GM21529 (cell line): Measurements from ENCODE around the gene CAMK1D.
"Not testable (repeated sequence)": the region's sequence is repeated elsewhere in the genome, so short reads cannot be mapped to it uniquely, and the experiment has no call there.

Experiments used
- ATAC-seq: cut with Tn5 transposase; IDR thresholded peaks from one replicate; pipeline ENCODE4 v1.9.1; 2021; ENCODE audit not compliant: unreplicated experiment

Gene CAMK1D

DNA sequence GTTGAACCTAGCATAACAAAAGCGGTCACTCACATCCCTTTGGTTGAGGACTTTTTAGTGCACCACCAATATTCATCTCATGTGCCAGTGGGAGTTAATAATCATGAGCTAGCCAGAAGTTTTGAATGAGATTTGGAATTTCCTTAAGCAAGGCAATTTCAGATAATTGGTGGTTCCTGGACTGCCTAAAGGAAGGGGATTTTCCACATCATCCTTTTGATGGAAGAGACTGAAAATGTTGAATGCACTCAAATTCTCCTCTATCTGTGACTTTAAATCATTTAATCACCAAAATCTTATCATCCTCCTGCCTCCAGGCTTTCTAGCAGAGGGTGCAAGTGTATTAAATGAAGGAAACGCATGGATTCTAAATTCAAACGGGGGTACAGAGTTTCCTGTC is 391.5 kb downstream of the CAMK1D start:
- ATAC-seq, result no peak

DNA sequence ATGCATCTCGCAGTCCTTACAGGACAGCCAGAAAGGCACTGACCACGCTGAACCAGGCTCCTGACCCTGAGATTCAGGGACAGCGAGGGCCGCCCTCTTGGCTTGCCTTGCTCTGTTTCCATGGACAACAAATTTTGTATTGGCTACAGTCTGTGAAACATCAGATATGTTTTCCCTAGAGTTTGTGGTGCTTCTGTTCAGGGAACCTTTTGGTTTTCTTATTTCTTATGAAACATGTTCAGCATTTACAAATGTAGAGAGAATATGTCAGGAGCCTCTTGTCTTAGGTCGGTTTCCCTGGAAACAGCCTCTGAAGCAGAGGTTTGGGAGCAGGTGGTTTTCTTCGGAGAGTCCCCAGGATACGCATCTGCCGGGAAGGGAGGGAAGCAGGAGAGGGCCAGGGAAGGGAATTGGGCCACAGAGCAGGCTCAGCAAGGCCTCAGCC is 392.0 kb downstream of the CAMK1D start:
- ATAC-seq, result no peak

DNA sequence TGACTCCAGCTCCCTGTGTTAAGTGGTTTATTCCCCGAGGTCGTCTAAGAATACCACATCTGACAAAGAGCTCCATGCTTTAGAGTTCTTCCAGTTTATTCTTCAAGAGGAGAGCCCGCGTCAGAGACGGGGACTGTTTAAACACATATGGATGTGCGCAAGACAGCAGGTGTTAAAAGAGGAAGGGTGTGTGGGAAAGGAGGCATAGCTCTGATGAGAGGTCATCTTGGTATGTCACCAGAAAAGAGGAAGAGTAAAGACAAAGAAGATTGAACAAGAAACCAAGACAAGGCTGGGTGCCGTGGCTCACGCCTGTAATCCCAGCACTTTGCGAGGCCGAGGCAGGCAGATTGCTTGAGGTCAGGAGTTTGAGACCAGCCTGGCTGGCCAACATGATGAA is 393.4 kb downstream of the CAMK1D start:
- ATAC-seq, result no peak

DNA sequence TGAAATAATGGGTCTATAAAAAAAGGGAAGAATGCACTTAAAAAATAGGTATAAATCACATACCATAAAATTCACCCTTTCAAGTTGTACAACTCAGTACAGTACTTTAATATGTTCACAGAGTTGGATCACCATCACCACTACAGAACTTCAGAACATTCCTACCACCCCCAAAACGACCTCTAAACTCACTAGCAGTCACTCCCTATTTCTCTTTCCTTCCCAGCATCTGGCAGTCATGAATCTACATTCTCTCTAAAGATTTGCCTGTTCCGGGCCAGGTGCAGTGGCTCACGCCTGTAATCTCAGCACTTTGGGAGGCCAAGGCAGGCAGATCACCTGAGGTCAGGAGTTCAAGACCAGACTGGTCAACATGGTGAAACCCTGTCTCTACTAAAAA is 394.1 kb downstream of the CAMK1D start:
- not testable (repeated sequence) for ATAC-seq

DNA sequence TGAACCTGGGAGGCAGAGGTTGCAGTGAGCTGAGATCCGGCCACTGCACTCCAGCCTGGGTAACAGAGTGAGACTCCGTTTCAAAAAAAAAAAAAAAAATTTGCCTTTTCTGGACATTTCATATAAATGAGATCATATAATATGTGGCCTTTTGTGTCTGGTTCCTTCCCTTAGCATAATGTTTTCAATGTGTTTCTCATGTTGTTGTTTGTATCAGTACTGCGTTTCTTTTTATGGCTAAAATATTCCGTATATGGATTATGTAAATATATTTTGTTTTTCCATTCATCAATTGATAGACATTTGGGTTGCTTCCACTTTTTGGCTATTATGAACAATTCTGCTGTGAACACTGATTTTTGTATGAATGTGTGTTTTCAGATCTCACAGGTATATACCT is 394.6 kb downstream of the CAMK1D start:
- ATAC-seq, result no peak

DNA sequence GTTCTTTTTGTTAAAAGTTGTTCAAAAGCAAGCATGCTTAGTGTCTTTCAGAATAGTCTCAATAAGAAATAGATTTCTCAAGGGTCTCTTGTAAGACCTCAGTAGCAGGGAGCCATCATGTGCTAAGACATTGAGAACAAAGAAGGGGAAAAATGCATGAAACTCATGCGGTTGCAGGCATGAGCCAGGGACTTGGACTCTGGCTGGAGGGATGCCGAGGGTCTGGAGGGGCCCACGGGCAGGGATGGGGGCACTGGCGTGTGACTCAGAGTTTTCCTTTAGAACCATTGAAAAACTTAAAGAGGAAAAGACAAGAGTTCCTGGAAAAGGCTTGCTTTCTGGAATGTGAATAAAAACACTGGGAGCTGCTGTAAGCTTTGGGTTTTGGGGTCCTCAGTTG is 398.8 kb downstream of the CAMK1D start:
- ATAC-seq, result no peak

DNA sequence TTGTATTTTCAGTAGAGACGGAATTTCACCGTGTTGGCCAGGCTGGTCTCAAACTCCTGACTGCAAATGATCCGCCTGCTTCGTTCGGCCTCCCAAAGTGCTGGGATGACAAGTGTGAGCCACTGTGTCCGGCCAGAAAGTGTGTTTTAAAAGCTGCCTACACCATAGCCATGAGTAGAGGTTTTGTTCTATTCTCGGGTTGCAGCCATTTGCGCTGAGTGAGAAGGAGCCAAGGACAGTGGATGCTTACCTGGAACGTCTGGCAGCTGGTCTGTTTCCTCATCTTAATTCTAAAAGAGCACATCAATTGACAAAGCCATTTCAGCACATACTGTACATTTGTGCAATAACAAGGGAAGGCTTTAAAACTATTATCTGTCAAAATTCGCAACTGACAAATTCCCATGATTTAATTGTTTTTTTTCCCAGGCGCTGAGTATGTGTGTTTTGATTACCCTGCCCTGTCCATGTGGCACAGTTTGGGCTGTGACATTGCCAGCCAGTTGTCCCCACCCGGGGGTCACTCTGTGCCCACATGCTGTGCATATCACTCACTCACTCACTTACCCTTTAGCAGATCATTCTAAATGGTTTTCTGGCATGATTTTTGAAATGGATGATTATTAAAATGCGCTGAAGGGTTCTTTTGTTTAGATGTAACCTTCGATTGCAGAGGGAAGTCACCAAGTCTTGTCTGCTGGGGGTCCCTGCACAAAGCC is 400.6 kb downstream of the CAMK1D start:
- ATAC-seq, result no peak

DNA sequence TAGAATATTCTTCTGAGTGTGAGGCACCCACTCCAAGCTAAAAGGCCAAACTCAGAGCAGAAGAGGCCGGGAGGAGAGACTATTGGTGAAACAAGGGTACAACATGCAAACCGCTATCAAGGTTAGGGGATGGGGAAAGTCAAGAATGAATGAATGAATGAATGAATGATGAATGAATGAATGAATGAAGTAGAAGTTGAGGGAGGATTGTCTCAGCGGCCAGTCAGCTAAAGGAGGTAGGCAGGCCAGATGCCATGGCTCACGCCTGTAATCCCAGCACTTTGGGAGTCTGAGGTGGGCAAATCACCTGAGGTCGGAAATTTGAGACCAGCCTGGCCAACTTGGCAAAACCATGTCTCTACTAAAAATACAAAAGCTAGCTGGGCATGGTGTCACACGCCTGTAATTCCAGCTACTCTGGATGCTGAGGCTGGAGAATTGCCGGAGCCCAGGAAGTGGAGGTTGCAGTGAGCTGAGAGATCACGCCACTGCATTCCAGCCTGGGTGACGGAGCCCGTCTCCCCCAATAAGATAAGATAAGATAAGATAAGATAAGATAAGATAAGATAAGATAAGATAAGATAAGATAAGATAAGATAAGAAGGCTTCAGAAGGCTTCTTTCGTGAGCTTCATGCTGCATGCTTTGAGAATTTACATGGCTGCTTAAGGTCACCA is 401.3 kb downstream of the CAMK1D start:
- no peak for ATAC-seq

DNA sequence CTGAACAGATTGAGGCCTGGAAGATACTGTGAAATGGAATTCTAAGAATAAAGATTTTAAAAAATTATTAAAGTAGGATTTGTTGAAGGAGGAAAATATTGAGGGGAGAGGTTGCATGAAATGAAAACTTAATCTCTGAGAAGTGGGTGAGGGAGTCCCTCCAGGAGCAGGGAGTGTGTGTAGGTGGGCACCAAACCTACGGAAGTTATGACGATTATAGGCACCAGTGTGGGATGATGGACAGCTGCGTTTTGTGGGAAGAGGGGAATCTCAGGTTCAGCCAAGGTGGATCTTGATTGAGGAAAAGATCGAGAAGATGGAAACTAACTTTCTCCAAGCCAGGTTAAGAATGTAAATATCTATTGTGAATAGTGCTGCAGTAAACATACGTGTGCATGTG is 405.7 kb downstream of the CAMK1D start:
- no peak for ATAC-seq

DNA sequence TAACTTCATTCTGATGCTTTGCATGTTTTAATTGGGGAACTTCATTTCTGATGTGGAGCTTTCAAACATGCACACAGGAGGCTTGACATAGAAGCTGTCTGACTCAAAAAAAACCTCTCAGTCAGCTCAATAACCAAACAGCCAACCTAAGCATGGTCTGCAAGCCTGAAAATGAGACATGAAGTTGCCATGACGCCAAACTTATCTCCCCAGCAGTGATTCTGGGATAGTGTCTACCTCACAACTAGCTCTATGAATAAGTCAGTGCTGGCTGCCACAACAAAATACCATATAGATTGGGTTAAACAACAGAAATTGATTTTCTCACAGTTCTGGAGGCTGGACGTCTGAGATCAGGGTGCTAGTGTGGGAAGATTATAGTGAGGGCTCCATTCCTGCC is 408.0 kb downstream of the CAMK1D start:
- ATAC-seq, result no peak

DNA sequence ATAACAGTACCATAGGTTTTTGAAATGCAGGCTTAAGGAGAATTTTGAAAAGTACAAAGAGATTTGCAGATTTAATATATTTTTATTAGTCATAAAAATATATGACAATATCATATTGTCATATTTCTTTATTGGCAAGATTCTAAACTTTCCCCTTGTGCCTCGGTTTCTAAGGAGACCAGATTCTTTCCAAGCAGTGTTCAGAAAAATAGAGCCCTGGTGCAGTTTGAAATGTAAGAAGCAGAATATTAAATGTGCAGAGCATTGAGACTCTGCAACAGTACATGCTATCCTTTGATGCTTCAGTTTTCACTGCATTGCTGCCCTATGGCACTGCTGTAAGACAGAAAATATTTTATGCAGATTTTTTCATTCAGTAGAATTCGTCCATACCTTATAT is 408.9 kb downstream of the CAMK1D start:
- ATAC-seq, result no peak

DNA sequence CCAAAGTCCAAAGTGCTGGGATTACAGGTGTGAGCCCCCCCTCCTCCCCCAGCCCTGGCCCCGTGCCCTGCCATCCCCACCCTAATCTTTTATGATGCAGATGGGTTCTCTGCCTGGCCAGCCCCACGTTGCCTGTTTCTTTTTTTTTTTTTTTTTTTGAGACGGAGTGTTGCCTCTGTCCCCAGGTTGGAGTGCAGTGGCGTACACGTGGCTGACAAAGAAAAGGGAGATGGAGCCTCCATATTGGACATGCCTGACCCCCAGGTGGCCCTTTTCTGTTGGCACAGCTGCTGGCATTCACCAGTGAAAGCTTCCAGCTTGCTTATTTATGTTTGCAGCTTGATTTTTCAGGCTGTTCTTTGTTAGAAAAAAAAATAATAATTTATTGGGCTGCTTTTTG is 416.9 kb downstream of the CAMK1D start:
- ATAC-seq, result no peak

DNA sequence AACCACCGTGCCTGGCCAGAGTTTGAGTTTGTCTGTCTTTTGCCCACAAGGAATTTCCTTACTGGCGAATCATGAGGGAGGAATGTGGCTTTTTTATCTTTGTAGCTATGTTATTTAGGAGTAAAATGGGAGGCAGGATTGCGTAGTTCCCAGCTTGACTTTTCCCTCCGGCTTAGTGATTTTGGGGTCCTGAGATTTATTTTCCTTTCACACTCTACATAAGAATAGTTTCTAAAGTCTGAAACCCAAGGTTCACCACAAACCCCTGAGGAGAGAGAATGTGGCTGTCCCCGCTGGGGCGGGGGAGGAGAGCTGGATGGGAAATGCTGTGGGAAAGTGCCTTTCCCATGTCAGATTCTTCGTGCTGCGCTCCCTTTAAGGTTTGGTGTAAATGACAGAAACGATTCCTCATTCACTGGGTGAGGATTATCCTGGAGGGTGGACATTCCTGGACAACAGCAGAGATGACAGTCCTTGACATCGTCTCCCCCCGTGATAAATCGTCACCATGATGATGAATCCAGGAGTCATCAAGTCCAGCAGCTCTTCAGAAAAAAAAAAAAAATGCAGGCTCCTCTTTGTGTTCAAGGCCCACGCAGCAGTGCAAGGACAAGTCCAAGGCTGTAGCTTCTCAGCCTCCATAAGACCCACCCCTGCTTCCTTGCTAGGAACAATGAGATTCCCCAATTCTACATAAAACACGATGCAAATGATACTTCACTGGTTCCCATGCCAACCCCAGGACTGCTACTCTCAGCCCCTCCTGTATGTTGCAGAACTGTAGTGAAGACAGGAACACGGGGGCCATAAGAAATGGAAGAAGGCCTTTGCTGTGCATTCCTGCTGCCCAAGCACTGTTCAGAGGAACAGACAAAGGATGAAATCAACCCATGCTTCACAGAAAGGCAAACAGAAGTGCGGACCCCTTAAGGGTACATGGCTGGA is 419.1 kb downstream of the CAMK1D start:
- no peak for ATAC-seq

DNA sequence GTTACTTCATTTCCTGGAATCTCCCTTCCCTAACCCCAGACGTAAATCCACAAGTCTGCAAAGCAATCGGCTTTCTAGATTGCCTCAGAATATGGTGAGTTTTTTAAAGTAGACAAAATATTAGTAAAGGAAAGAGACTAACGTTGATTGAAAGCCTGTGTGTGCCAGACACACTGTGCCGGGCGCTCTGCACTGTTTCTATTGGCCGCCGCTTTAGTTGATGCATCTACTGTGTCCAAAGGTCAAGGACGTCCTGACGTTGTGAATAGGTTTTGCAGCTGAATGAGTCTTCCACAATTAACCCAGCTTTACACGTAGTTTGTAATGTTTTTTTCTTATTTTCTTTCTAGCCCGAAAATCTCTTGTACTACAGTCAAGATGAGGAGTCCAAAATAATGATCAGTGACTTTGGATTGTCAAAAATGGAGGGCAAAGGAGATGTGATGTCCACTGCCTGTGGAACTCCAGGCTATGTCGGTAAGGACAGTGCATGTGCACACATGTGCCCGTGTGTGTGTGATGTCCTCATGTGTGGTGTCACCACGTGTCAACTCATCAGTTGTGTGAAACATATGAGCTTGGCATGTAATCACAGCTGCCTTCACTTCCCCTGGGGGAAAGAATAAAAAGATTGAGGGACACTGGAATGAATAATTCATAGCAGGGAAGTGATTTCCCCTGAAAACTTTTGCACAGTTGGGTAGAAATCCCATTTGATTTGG is 420.1 kb downstream of the CAMK1D start:
- no peak for ATAC-seq

DNA sequence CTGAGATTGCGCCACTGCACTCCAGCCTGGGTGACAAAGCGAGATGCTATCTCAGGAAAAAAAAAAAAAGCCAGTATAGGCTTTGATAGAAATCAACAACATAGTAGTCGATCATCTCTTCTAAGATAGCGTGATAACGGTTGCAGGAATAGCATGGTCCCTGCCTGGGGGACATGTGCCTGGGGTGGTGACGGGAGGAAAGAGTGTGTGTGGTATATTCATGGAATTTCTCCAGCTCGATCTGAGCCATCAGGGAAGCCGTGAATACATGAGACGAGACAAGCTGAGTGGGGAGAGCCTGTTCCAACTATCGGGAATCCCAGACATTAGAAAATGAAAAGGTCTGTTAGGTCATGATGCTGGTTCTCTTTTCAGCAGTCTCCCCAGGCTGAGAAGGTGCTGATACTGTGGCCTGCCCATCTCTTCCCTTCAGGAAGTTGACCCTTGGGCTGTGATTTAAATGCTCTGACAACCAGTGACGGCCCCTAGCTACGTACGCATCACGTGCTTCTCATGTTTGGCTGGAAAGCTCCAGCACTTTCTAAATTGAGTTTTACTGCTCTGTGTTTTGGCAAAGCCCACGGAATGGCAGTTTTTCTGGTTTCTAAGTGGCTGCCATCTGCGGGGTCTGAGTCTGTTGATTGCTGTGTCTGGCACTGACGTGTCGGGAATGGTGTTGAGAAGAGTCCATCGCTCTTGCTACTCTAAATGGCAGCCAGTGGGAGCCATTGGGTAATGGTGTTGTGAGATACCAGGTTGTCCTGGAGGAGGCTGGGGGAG is 422.8 kb downstream of the CAMK1D start:
- ATAC-seq, result no peak

DNA sequence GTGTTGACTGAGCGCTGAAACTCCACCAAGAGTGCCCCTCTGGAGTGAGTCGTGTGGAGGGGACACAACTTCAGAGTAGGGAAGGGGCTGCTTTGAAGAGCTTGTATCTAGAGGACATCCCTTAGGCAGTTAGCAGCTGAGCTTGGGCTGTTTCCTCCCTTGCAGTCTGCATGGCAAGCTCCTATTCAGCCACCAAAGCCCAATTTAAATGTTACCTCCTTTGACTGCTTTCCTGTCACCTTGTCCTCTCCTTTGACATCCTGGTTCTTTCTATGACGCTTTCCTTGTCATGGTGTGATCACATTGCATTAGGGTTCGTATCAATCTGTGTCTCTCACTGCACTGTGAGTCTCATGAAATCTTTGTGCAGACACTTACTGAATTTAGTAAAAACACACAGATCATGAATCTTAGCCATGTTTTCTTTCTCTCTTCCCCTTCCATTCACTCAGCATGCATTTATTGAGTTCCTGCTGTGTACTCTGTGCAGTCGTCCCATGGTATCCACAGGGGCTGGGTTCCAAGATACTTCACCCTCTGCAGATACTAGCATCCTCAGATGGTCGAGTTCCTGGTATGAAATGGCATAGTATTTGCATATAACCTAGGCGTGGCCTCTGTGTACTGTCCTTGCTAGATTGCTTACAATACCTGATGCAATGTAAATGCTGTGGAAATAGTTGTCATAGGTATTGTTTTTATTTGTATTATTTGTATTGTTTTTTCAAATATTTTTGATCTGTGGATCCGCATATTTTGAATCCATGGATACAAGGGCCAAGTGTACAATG is 423.6 kb downstream of the CAMK1D start:
- ATAC-seq, result no peak

DNA sequence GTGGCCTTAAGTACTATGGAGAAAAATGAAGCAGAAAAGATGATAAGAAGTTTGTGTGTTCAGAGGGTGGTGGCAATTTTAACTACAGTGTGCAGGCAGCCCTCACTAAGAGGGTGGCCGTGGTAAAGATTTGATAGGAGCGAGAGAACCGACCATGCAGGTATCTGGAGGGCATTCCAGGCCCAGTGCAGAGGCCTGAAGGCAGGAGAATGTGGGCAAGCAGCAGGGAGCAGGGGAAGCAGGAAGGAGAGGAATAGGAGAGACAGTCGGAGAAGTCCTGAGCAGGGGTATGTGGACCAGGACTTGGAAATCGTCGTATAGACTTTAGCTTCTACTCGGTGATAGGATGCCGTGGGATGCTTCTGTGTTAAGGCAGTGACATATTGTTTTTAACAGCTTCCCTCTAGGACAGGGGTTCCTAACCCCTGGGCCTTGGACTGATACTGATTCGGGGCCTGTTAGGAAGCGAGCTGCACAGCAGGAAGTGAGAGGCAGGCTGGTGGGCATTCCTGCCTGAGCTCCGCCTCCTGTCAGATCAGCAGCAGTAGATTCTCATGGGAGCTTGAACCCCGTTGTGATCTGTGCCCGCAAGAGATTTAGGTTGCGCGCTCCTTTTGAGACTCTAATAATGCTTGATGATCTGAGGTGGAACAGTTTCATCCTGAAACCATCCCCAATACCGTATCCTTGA is 425.0 kb downstream of the CAMK1D start:
- no peak for ATAC-seq

DNA sequence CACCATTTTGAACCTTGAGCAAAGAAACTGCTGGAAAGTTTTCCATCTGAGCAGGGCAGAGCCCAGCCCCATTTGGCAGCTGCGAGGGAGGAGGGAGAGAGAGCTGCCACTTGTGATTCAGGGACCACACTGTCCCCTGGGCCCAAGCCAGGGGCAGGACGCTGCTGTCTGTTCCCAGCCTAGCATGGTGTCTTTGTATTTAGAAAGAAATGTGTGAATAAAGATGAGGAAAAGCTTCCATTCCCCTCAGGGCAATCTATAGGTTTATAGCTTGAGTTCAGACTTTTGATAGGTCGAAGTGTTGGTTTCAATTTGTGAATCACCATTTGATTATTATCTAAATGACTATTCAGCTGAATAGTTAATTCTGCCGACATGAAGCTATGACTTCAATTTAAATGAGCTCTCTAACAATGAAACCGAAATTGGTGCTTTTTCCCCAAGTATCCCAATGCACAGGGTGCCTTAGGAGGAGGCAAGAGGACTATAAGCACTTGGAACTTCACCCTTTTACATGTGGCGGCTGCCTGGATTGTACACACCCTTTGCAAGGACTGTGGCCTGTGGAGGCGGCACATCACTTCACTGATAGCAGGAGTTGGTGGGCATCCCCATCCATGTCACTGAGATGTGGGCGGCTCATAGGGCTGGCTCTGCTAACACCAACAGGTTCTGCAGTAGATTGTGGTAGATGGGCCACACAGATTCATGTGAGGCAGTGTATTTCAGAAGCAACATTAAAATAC is 428.7 kb downstream of the CAMK1D start:
- no peak for ATAC-seq
